CD4-positive, alpha-beta T cell treated with Interleukin-6 for 4 hours (primary cell): ENCODE data around the gene ARAP1.

Experiments
- DNase-seq: peaks from one replicate; pipeline ENCODE4 v3.0.0-alpha.2; 2020; ENCODE audit warnings: mixed read lengths

The ARAP1 gene

GRCh38 chr11:72681226-72682153, 70.7 kb downstream of the ARAP1 start:
- no peak for DNase-seq

GRCh38 chr11:72680624-72681158, 71.5 kb downstream of the ARAP1 start:
- DNase-seq, result no peak

- DNase-seq, result no peak
Measured at GRCh38 chr11:72679869-72680268, 72.3 kb downstream of the ARAP1 start.

- no peak for DNase-seq
Measured at GRCh38 chr11:72678524-72678923, 73.7 kb downstream of the ARAP1 start.

- peak; percentile 70 for DNase-seq
Measured at GRCh38 chr11:72676861-72677341, 75.3 kb downstream of the ARAP1 start.

GRCh38 chr11:72675221-72675620, 77.0 kb downstream of the ARAP1 start:
- no peak for DNase-seq

- DNase-seq, result no peak
Measured at GRCh38 chr11:72673943-72674828, 78.0 kb downstream of the ARAP1 start, which contains the start of gene PDE2A. Gene PDE2A (minus strand): TSS chr11:72674422. CDS start chr11:72674207, 215 bp downstream.

GRCh38 chr11:72673284-72673942, 78.8 kb downstream of the ARAP1 start:
- no peak for DNase-seq

GRCh38 chr11:72672597-72673238, 79.5 kb downstream of the ARAP1 start:
- DNase-seq, result no peak

GRCh38 chr11:72671152-72672099, 80.8 kb downstream of the ARAP1 start:
- DNase-seq, result no peak

- no peak for DNase-seq
Measured at GRCh38 chr11:72670041-72670440, 82.2 kb downstream of the ARAP1 start.

- DNase-seq, result no peak
Measured at GRCh38 chr11:72669527-72669926, 82.7 kb downstream of the ARAP1 start.

- no peak for DNase-seq
Measured at GRCh38 chr11:72668629-72669347, 83.4 kb downstream of the ARAP1 start.

- DNase-seq, result no peak
Measured at GRCh38 chr11:72665911-72666472, 86.2 kb downstream of the ARAP1 start.

- no peak for DNase-seq
Measured at GRCh38 chr11:72662036-72662435, 90.2 kb downstream of the ARAP1 start.

- no peak for DNase-seq
Measured at GRCh38 chr11:72661486-72661885, 90.7 kb downstream of the ARAP1 start.

GRCh38 chr11:72658989-72659640, 93.1 kb downstream of the ARAP1 start:
- no peak for DNase-seq

GRCh38 chr11:72657411-72658100, 94.7 kb downstream of the ARAP1 start:
- DNase-seq, result no peak
